Measurements from ENCODE around the gene RNF14.

DNA sequence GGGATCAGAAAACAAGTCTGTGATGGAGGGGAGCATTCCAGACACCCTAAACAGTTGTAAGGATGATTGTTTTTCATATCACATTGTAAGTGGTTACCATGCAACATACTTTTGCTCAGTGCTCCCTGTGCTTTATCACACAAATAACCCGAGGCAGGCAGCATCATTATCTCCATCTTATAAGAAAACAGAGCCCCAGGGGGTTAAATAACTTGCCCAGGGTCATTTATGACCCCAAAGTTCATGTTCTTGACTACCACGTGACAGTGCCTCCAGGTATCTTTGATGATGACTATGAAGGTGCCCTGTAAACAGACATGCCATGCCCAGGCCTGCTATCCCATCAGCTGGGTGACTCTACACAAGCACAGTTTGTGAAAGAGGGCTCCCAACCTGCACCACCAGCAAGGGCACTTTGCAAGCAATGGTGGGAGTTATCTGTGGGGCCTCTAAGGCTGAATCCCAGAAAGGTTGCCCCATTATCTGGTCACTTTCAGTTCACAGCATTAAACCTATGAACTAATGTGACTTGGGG is 34.4 kb downstream of the RNF14 start:
- TF ChIP-seq RAD21 (IDR thresholded peaks at IDR 0.05; ENCODE audit: insufficient read depth, low read depth, low read length) (no peak), MXI1 (IDR thresholded peaks at IDR 0.05; ENCODE audit: low read depth, low read length) (no peak)
